A549 (cell line): ENCODE measurements around the gene STK17A. TPM values are rescaled to one million over a fixed set of nuclear protein-coding genes. Genes with fewer than 3 reads are reported as not detected.

ENCODE experiments used
- ATAC-seq, 2 experiments: fragments of 200-7000 bp in 1 of 2; fragments of >200 bp in 1 of 2; cut with Nextera tagmentation in 1 of 2; cut with Tn5 transposase in 1 of 2; 3 replicates each; pipeline versions ENCODE4 v1.8.0 to v1.9.1; 2018 to 2020; ENCODE audit warnings: mild to moderate bottlenecking in 1 of 2, moderate library complexity in 1 of 2
- CTCF ChIA-PET: fragments of 300-600 bp; sonication (Branson Sonifier 250); formaldehyde crosslinking; extraction: SDS; loops from one replicate; lab custom pipeline; 2021; ENCODE audit warnings: antibody characterized with exemption, inconsistent platforms; lab: Yijun Ruan, JAX
- POLR2A ChIA-PET: fragments of 350-600 bp; formaldehyde crosslinking; extraction: SDS; loops from one replicate; lab custom pipeline; 2021; ENCODE audit warnings: antibody characterized with exemption, inconsistent platforms; lab: Yijun Ruan, JAX
- DNase-seq, 2 experiments: peaks; one replicate each; pipeline versions ENCODE4 v3.0.0 to v3.0.0-alpha.2; 2011 to 2016; ENCODE audit warnings: low read depth in 1 of 2, low spot score in 1 of 2
- FAIRE-seq: peaks from 2 replicates; lab custom pipeline; 2011; peaks lifted over from hg19 to GRCh38; lab: Jason Lieb, UNC
- H3K27ac ChIP-seq, 2 experiments: fragments of >200 bp; sonication (Bioruptor Twin); formaldehyde crosslinking; 3 replicates each; pipeline ENCODE4 v1.5.1; 2016 to 2017
- H3K4me1 ChIP-seq: fragments of >200 bp; sonication (Bioruptor Twin); formaldehyde crosslinking; 3 replicates; pipeline ENCODE4 v1.6.1; 2016
- H3K4me2 ChIP-seq: fragments of >200 bp; sonication (Bioruptor Twin); formaldehyde crosslinking; 3 replicates; pipeline ENCODE4 v1.6.1; 2016
- H3K4me3 ChIP-seq: fragments of >200 bp; sonication (Bioruptor Twin); formaldehyde crosslinking; 3 replicates; pipeline ENCODE4 v1.5.1; 2016
- H3K9me3 ChIP-seq: fragments of >200 bp; sonication (Bioruptor Twin); formaldehyde crosslinking; 3 replicates; pipeline ENCODE4 v1.6.1; 2016
- CBX2 ChIP-seq: fragments of 200-600 bp; sonication (generic); IDR thresholded peaks from 2 replicates; pipeline ENCODE4 v1.6.1; 2016; ENCODE audit warnings: low read depth, mild to moderate bottlenecking, borderline replicate concordance
- CBX8 ChIP-seq: fragments of 200-600 bp; sonication (generic); IDR thresholded peaks from 2 replicates; pipeline ENCODE4 v1.6.1; 2016
- CHD2 ChIP-seq: fragments of 150-350 bp; IDR thresholded peaks from 2 replicates; pipeline ENCODE4 v1.6.1; 2014; ENCODE audit warnings: low read length; ENCODE audit not compliant: partially characterized antibody
- CHD4 ChIP-seq: fragments of 200-600 bp; sonication (generic); IDR thresholded peaks from 2 replicates; pipeline ENCODE4 v1.6.1; 2016; ENCODE audit warnings: antibody characterized with exemption, mild to moderate bottlenecking, borderline replicate concordance
- FOSB ChIP-seq: fragments of 250-450 bp; sonication (Bioruptor Pico); IDR thresholded peaks from 2 replicates; pipeline ENCODE4 v1.5.0; 2020; ENCODE audit warnings: mild to moderate bottlenecking, moderate library complexity
- GATA3 ChIP-seq: IDR thresholded peaks from 2 replicates; pipeline ENCODE4 v1.6.1; 2012; ENCODE audit warnings: borderline replicate concordance
- HEYL ChIP-seq: fragments of 250-450 bp; sonication (Bioruptor Pico); IDR thresholded peaks from 2 replicates; pipeline ENCODE4 v1.8.0; 2021; ENCODE audit warnings: mild to moderate bottlenecking, moderate library complexity
- HOXB5 ChIP-seq: fragments of 250-450 bp; sonication (Bioruptor Pico); IDR thresholded peaks from 2 replicates; pipeline ENCODE4 v1.5.0; 2020; ENCODE audit warnings: mild to moderate bottlenecking, moderate library complexity
- MAFK ChIP-seq: fragments of 450-650 bp; IDR thresholded peaks from 2 replicates; pipeline ENCODE4 v1.6.1; 2014; ENCODE audit not compliant: partially characterized antibody
- MYC ChIP-seq: IDR thresholded peaks from 2 replicates; pipeline ENCODE4 v1.6.1; 2012; ENCODE audit warnings: mild to moderate bottlenecking, inconsistent platforms, low read length, improper control_type of control experiment, borderline replicate concordance
- NFE2L2 ChIP-seq: fragments of 150-350 bp; conservative IDR thresholded peaks from 2 replicates; pipeline ENCODE4 v1.6.1; 2014; ENCODE audit warnings: low read length
- NR3C1 ChIP-seq: fragments of >200 bp; sonication (Bioruptor Twin); formaldehyde crosslinking; IDR thresholded peaks from 3 replicates; pipeline ENCODE4 v1.6.1; 2017
- POLR2AphosphoS2 ChIP-seq: conservative IDR thresholded peaks from 2 replicates; pipeline ENCODE4 v1.6.1; 2012; ENCODE audit warnings: low read length, improper control_type of control experiment, inconsistent platforms
- RCOR1 ChIP-seq: fragments of 150-350 bp; IDR thresholded peaks from 2 replicates; pipeline ENCODE4 v1.6.1; 2014; ENCODE audit warnings: antibody characterized with exemption, low read length, low read depth
- TFCP2L1 ChIP-seq: fragments of 250-450 bp; sonication (Bioruptor Pico); IDR thresholded peaks from 2 replicates; pipeline ENCODE4 v1.5.0; 2021; ENCODE audit warnings: mild to moderate bottlenecking
- ZFP36 ChIP-seq: fragments of 450-650 bp; IDR thresholded peaks from 2 replicates; pipeline ENCODE4 v1.6.1; 2014; ENCODE audit warnings: borderline replicate concordance; ENCODE audit not compliant: partially characterized antibody
- WGBS: methylation state at CpG from one replicate; pipeline ENCODE4 v1.1.6; 2017; ENCODE audit errors: missing lambda C conversion rate; 5-methylcytosine and 5-hydroxymethylcytosine counted together
- polyA plus RNA-seq, 4 experiments: library from polyadenylated mRNA; depleted of rRNA in 3 of 4; stranded (reverse); fragments of >200 nt; fragmentation: RNase III in 1 of 4; extraction: RNeasy Plus Mini Kit Qiagen cat#74134 plus additional on column Dnase treatment in 1 of 4; gene quantifications; 2 replicates in 3 of 4; 3 replicates in 1 of 4; pipeline ENCODE4 v1.2.3, GENCODE V29; 2011 to 2017
- TF ChIP-seq, protein P1 (sequence below): IDR thresholded peaks from 2 replicates; pipeline ENCODE4 v1.6.1; 2012; ENCODE audit warnings: low read depth, borderline replicate concordance
- TF ChIP-seq, protein P2 (sequence below): fragments of 450-650 bp; IDR thresholded peaks from 2 replicates; pipeline ENCODE4 v1.6.1; 2014; ENCODE audit warnings: antibody characterized with exemption
- TF ChIP-seq, protein P3 (sequence below): fragments of >200 bp; sonication (Bioruptor Twin); formaldehyde crosslinking; IDR thresholded peaks from 3 replicates; pipeline ENCODE4 v1.5.1; 2016

STK17A gene
- polyA plus RNA-seq, 2 of the 4 experiments (the other 2 are of a cell fraction): 27.3 to 47.5 TPM

DNA sequence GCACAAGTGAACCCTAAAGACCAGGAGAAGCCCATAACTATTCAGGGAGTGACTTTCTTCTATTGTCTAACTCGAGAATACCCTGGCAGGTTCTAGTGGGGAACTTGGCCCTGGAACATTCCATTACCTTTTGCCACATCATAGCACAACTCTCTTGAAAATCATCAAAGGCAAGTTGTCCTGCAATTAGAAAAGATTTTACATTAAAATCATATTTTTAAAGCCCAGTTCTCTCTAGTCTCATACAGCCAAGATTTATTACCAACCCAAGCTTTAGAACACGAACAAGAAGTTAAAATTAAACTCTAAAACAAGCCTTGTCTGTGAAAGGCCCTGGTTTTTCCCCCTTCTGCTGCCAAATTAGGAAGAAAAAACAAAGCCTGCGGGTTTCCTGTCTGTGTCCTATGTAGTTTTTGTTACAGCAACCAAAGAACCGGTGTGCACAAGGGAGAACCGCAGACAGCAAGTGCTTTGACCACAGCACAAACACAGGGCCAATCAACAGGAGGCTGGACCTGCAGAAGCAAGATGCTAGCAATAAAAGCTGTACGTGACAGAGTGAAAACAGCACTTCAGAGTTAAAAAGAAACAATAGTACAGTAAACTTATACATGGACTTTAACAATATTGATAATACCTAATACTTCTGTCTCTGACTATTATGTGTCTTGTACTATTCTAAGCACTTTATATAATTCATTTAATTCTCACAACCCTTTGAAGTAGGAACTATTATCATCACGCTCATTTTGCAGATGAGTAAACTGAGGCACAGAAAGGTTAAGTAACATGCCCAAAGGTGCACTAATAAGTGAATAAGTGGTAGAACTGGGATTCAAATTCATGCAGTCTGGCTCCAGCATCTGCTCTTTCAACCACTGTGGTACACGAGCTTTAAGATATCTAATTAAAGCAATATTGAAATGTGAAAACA lies 65.8 kb downstream of the STK17A start:
- no peak for DNase-seq
- peaks cover 65% of the 10 kb centered on the region for H3K4me1 ChIP-seq
- TF ChIP-seq MYC (no peak), GATA3 (no peak), NFE2L2 (no peak), CHD2 (no peak)
- TF ChIP-seq, protein P1, sequence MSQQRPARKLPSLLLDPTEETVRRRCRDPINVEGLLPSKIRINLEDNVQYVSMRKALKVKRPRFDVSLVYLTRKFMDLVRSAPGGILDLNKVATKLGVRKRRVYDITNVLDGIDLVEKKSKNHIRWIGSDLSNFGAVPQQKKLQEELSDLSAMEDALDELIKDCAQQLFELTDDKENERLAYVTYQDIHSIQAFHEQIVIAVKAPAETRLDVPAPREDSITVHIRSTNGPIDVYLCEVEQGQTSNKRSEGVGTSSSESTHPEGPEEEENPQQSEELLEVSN: no peak
- TF ChIP-seq, protein P2, sequence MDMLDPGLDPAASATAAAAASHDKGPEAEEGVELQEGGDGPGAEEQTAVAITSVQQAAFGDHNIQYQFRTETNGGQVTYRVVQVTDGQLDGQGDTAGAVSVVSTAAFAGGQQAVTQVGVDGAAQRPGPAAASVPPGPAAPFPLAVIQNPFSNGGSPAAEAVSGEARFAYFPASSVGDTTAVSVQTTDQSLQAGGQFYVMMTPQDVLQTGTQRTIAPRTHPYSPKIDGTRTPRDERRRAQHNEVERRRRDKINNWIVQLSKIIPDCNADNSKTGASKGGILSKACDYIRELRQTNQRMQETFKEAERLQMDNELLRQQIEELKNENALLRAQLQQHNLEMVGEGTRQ: no peak
- peak in 1 of 2 experiments; percentile 11; a peak in 2 of 6 replicates for ATAC-seq
- peak overlapping the region; percentile 69 to 92 for H3K27ac ChIP-seq
- WGBS: 33% methylated on average over 8 of the region's 8 CpGs
- FAIRE-seq: no peak
- CTCF ChIA-PET: interaction anchor here (0.7 to 4.5 kb wide), 11 partner anchors 12 to 190 kb away, joined by 3 to 25 read pairs (median 3); partner anchors contain the start of gene STK17A
- no peak overlapping the region for H3K4me3 ChIP-seq
- no peaks in the 10 kb centered on the region for H3K9me3 ChIP-seq
- POLR2A ChIA-PET: interaction anchor here (0.9 to 2.0 kb wide), 4 partner anchors 45 to 81 kb away, joined by 3 to 27 read pairs (median 4); partner anchors contain the start of genes COA1 and STK17A
- peak overlapping the region; percentile 75 for H3K4me2 ChIP-seq

DNA sequence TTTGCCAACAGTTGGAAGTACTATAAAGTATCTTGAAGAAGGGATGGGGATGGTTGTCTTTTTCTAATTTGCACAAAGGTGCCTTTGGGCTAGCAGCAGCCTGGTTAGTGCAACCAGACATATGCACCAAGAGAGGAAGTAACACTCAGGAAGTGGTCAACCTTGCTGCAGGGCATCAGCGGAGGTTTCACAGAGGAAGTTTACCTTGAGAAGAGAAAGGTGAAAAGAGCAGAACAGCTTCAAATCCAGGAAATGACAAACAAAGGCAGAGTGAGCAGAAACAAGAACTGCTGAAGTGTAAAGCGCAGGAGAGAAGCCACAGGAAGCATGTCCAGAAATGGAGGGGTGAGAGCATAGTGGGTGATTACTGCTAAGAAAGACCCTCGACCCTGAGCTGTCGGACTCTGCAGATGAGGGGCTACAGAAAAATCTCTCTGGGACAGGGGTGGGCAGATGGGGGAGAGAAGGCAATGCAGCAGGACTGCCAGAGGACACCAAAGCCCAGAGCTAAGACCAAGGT lies 66.9 kb downstream of the STK17A start:
- Histone ChIP-seq H3K27ac (peak overlapping the region; percentile 69 to 92; a peak in 5 of 6 replicates), H3K4me1 (peaks cover 71% of the 10 kb centered on the region), H3K4me3 (no peak overlapping the region), H3K4me2 (peak overlapping the region; percentile 75), H3K9me3 (no peaks in the 10 kb centered on the region)
- ChIA-PET CTCF (interaction anchor here (0.9 to 4.5 kb wide), 8 partner anchors 9 to 189 kb away, joined by 3 to 25 read pairs (median 3); partner anchors contain the start of gene STK17A), POLR2A (interaction anchor here (0.6 kb wide), 1 partner anchor 67 kb away, joined by 3 read pairs; the partner anchor contains the start of gene STK17A)
- WGBS: 51% methylated on average over 4 of the region's 4 CpGs
- ATAC-seq: no peak
- no peak for DNase-seq
- TF ChIP-seq, protein P3, sequence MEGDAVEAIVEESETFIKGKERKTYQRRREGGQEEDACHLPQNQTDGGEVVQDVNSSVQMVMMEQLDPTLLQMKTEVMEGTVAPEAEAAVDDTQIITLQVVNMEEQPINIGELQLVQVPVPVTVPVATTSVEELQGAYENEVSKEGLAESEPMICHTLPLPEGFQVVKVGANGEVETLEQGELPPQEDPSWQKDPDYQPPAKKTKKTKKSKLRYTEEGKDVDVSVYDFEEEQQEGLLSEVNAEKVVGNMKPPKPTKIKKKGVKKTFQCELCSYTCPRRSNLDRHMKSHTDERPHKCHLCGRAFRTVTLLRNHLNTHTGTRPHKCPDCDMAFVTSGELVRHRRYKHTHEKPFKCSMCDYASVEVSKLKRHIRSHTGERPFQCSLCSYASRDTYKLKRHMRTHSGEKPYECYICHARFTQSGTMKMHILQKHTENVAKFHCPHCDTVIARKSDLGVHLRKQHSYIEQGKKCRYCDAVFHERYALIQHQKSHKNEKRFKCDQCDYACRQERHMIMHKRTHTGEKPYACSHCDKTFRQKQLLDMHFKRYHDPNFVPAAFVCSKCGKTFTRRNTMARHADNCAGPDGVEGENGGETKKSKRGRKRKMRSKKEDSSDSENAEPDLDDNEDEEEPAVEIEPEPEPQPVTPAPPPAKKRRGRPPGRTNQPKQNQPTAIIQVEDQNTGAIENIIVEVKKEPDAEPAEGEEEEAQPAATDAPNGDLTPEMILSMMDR: no peak
- TF ChIP-seq FOSB (CRISPR knock-in tag) (no peak), TFCP2L1 (CRISPR knock-in tag) (no peak), POLR2AphosphoS2 (no peak), CBX8 (no peak), CBX2 (no peak)
- no peak for FAIRE-seq

DNA sequence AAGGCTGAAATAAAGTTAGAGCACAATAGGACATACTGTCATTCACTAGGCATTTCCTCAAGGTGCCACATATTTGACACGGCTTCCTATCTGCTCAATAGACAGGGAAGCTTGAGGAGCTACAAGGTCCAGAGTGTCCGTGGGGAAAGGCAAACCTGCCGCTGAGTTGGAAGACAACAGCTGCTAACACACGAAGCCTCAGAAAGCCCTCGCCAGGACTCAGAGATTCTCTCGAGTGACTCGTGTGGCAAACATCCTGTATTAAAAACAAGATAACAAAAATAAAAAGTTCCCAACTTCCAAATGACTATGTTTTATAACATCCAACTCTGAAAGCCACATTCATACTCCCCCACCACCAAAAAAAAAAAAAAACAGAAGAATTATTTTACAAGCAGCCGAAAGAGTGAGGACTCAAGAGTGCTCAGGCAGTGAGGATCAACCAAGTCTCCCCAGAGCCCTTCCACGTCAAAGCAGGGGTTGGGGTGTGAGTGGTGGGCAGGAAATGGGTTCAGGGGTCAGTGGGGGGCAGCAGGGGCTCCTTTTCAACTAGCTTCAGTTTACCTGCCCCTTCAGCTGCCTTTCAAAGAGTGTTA lies 67.6 kb downstream of the STK17A start:
- 0 out of 6 replicates have a peak, but pooled peaks of 1 of the 2 experiments have one; percentile 4 for ATAC-seq
- H3K27ac ChIP-seq: peak overlapping the region; percentile 51 to 92
- DNase-seq: no peak
- H3K9me3 ChIP-seq: no peaks in the 10 kb centered on the region
- TF ChIP-seq, protein P3: no peak
- no peak for TF ChIP-seq HEYL (CRISPR knock-in tag)
- no peak for TF ChIP-seq ZFP36
- TF ChIP-seq MAFK: no peak
- TF ChIP-seq HOXB5 (CRISPR knock-in tag): no peak
- no peak for TF ChIP-seq RCOR1
- TF ChIP-seq CHD4: no peak
- TF ChIP-seq NR3C1: no peak
- WGBS: 30% methylated on average over 9 of the region's 9 CpGs
- FAIRE-seq: no peak
- H3K4me2 ChIP-seq: peak overlapping the region; percentile 75
- peaks cover 75% of the 10 kb centered on the region for H3K4me1 ChIP-seq
- CTCF ChIA-PET: interaction anchor here (1.0 to 4.5 kb wide), 6 partner anchors 10 to 70 kb away, joined by 3 to 25 read pairs (median 3); partner anchors contain the start of gene STK17A
- no peak overlapping the region; the same call in 2 of the 3 replicates for H3K4me3 ChIP-seq
- POLR2A ChIA-PET: interaction anchor here (0.6 kb wide), 2 partner anchors 68 to 218 kb away, joined by 3 to 4 read pairs; partner anchors contain the start of gene STK17A
